NB4 (cell line): ENCODE results near the gene ZSCAN10.

Experiments
- MYC ChIP-seq: IDR thresholded peaks from 2 replicates; pipeline ENCODE4 v1.6.1; 2011; ENCODE audit warnings: low read depth, low read length
- POLR2A ChIP-seq: IDR thresholded peaks from 2 replicates; pipeline ENCODE4 v1.6.1; 2011; ENCODE audit warnings: mild to moderate bottlenecking; ENCODE audit not compliant: insufficient read length; ENCODE audit errors: extremely low read depth
- TF ChIP-seq, protein P1 (sequence below): IDR thresholded peaks from one replicate; pipeline ENCODE4 v1.5.1; 2012; ENCODE audit warnings: low read depth, low read length
- TF ChIP-seq, protein P2 (sequence below): IDR thresholded peaks from 2 replicates; pipeline ENCODE4 v1.6.1; 2011; ENCODE audit warnings: low read depth, low read length

DNA sequence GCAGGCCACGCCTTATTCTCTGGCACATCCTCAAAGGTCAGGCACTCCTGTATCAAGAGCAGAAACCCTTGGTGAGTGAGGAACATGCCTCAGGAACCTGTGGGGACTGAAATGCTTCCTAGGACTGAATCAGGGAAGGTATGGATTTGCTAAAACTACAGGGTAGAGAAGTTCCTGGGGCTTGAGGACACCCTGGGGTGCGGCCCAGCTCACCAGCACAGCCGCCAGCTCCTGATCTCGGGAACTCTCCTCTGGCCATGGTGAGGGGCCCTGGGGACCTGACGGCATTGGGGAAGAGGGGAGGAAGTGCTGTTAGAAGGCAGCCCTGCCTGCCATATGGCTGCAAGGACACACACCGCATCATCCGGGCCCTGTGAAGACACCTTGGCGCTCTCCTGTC, 7.5 kb downstream of the ZSCAN10 start:
- TF ChIP-seq, protein P1, sequence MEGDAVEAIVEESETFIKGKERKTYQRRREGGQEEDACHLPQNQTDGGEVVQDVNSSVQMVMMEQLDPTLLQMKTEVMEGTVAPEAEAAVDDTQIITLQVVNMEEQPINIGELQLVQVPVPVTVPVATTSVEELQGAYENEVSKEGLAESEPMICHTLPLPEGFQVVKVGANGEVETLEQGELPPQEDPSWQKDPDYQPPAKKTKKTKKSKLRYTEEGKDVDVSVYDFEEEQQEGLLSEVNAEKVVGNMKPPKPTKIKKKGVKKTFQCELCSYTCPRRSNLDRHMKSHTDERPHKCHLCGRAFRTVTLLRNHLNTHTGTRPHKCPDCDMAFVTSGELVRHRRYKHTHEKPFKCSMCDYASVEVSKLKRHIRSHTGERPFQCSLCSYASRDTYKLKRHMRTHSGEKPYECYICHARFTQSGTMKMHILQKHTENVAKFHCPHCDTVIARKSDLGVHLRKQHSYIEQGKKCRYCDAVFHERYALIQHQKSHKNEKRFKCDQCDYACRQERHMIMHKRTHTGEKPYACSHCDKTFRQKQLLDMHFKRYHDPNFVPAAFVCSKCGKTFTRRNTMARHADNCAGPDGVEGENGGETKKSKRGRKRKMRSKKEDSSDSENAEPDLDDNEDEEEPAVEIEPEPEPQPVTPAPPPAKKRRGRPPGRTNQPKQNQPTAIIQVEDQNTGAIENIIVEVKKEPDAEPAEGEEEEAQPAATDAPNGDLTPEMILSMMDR: no peak
- TF ChIP-seq POLR2A: no peak
- TF ChIP-seq MYC: no peak
- TF ChIP-seq, protein P2, sequence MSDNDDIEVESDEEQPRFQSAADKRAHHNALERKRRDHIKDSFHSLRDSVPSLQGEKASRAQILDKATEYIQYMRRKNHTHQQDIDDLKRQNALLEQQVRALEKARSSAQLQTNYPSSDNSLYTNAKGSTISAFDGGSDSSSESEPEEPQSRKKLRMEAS: no peak
